Motor neuron (in vitro differentiated cells): ENCODE results near the gene DCAF7. TPM values are rescaled to one million over a fixed set of nuclear protein-coding genes. Genes with fewer than 3 reads are reported as not detected.

Experiments used
- ATAC-seq, 8 experiments: fragments of 200-7000 bp; cut with Tn5 transposase; replicated peaks in 6 of 8; 2 replicates each; pipeline ENCODE4 v1.8.0; 2021; ENCODE audit warnings: mild to moderate bottlenecking in 8 of 8, moderate library complexity in 8 of 8
- H3K27ac ChIP-seq, 2 donors: fragments of 250-450 bp; sonication (Bioruptor Pico); 2 replicates each; pipeline ENCODE4 v1.9.0; 2021; ENCODE audit warnings: antibody characterized with exemption in 2 of 2, mild to moderate bottlenecking in 2 of 2, moderate library complexity in 1 of 2
- H3K4me1 ChIP-seq, 2 donors: fragments of 250-450 bp; sonication (Bioruptor Pico); replicated peaks in 1 of 2; 2 replicates each; pipeline ENCODE4 v1.6.1; 2021; ENCODE audit warnings: antibody characterized with exemption in 2 of 2, mild to moderate bottlenecking in 2 of 2, moderate library complexity in 1 of 2
- H3K4me3 ChIP-seq, 5 donors: fragments of 250-450 bp; sonication (Bioruptor Pico); 2 replicates each; pipeline ENCODE4 v1.9.0; 2021; ENCODE audit warnings: antibody characterized with exemption in 5 of 5, mild to moderate bottlenecking in 5 of 5, moderate library complexity in 4 of 5
- WGBS, 10 experiments: fragments of 450-650 bp; shearing (Covaris generic); methylation state at CpG; one replicate each; pipeline ENCODE4 v1.0.0; 2022; 5-methylcytosine and 5-hydroxymethylcytosine counted together
- in situ Hi-C, 9 experiments: fragments of 400-800 bp; cut with MboI; loops; one replicate each; pipeline ENCODE4 v1.15.0; 2021; ENCODE audit warnings: low sequenced_read_pairs in 9 of 9, low pct_unique_long_range_greater_than_20kb in 2 of 9; ENCODE audit not compliant: unreplicated experiment in 9 of 9
- total RNA-seq, 8 experiments: library from RNA; unstranded; fragments of 300-600 nt; gene quantifications; 2 replicates each; pipeline versions ENCODE4 v1.2.3 to v1.2.4, GENCODE V29; 2022

The DCAF7 gene
- total RNA-seq, 8 experiments from 2014 or later, result 31.5 to 79.4 (median 61.1) TPM

GRCh38 chr17:63592797-63593196 lies 42.5 kb downstream of the DCAF7 start:
- Histone ChIP-seq H3K4me3 (no peak overlapping the region), H3K27ac (no peak overlapping the region), H3K4me1 (no peaks in the 10 kb centered on the region)
- no peak for ATAC-seq
- in situ Hi-C loops, result loop anchor here in 1 of 9 experiments (10.0 kb wide), 1 partner anchor 168 kb away; no protein-coding TSS in a partner anchor
- 43 to 100% (median 90%) methylated on average over 1 to 3 of the region's 3 CpGs; no CpG with 5 or more reads in 3 of the 10 experiments for WGBS, 10 experiments

DNA sequence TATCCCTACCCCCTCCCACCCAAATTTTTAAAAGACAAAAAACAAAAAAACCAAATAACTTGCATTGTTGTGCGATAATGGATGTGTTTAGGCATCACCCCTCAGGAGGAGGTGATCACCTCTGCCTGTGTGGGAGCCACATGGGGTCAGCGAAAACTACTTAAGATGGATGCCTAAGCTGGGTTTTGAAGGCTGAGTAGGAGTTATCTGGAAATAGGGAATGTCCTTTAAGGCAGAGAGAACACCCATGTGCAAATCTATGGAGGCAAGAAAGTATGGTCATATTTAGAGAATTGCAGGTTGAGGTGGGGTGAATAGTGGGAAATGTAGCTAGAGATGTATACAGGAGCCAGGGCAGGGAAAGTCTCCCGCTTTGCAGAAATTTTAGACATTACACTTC lies 44.9 kb downstream of the DCAF7 start:
- H3K4me1 ChIP-seq, result peaks cover 0 to 1% of the 10 kb centered on the region in 2 donors
- no peak overlapping the region for H3K4me3 ChIP-seq
- no peak overlapping the region for H3K27ac ChIP-seq
- 87 to 100% (median 100%) methylated on average over 1 to 3 of the region's 3 CpGs for WGBS, 10 experiments
- in situ Hi-C loops, result loop anchor here in 1 of 9 experiments (10.0 kb wide), 1 partner anchor 170 kb away; no protein-coding TSS in a partner anchor
- ATAC-seq, result no peak

GRCh38 chr17:63596856-63597586 lies 46.7 kb downstream of the DCAF7 start:
- in situ Hi-C loops, result loop anchor here in 1 of 9 experiments (10.0 kb wide), 1 partner anchor 172 kb away; no protein-coding TSS in a partner anchor
- ATAC-seq, result no peak
- Histone ChIP-seq H3K4me3 (no peak overlapping the region), H3K27ac (no peak overlapping the region), H3K4me1 (peaks cover 5 to 11% of the 10 kb centered on the region in 2 donors)
- WGBS, 10 experiments, result 33 to 100% (median 80%) methylated on average over 1 to 5 of the region's 6 CpGs; no CpG with 5 or more reads in 1 of the 10 experiments

DNA sequence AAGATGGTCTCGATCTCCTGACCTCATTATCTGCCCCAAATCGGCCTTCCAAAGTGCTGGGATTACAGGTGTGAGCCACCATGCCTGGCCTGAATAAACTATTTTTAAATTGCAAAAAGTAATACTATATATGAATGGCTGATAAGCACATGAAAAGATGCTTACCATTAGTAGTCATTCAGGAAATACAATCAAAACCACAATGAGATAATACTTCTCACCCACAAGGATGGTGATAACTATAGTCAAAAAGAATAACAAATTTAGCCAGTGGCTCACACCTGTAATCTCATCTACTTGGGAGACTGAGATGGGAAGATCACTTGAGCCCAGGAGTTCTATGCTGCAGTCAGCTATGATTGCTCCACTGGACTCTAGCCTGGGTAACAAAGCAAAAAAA lies 48.0 kb downstream of the DCAF7 start:
- in situ Hi-C loops, result loop anchor here in 1 of 9 experiments (10.0 kb wide), 1 partner anchor 173 kb away; no protein-coding TSS in a partner anchor
- 66 to 100% (median 81%) methylated on average over 1 to 2 of the region's 2 CpGs; no CpG with 5 or more reads in 4 of the 10 experiments for WGBS, 10 experiments
- H3K4me3 ChIP-seq, result no peak overlapping the region
- H3K27ac ChIP-seq, result no peak overlapping the region
- ATAC-seq, result no peak
- peaks cover 5 to 12% of the 10 kb centered on the region in 2 donors for H3K4me1 ChIP-seq

DNA sequence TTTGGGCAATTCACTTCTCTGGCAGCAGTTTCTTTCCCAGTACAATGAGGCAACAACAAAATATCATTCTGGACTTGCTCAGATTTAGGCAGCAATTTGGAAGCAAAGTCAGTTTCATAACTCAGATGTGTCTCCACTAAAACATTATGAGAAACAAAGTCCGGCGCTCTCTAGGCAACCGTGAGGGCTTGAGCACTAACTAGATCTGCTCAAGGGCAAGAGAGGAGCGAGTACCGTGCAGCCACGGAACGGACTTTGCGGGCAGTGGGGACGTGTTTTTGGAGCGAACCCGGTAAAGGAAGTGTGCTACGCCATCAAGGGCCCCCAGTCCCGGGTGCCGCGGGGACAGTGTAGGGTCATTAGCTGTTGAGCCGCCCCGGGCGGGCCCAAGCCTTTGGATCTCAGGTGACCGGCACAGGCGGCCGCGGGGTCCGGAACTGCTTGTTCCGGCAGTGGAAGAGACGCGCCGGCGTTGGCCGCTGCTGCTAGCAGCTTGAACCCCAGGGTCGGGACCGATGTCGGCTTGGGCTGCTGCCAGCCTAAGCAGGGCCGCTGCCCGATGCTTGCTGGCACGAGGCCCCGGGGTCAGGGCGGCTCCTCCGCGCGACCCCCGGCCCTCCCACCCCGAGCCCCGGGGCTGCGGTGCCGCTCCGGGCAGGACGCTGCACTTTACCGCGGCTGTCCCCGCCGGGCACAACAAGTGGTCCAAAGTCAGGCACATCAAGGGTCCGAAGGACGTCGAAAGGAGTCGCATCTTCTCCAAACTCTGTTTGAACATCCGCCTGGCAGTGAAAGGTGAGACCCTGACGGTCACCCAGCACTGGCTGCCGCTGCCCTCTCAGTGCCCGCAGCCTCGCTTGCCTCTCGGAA lies 50.5 kb downstream of the DCAF7 start, which contains the start of gene TACO1:
TSS of gene TACO1 (plus strand) at position 327 of the 870 bp plus-strand sequence. CDS start at position 516, 189 bp downstream.
- 0 to 2% (median 1%) methylated on average over 3 to 21 of the region's 61 CpGs; no CpG with 5 or more reads in 5 of the 10 experiments for WGBS, 10 experiments
- in situ Hi-C loops, result loop anchor here in 5 of 9 experiments (10.0 to 25.0 kb wide), 2 partner anchors 164 to 176 kb away; partner anchors contain the start of gene CYB561 (in 4 of the 5)
- Histone ChIP-seq H3K27ac (peak within 1 kb of the TSS in 1 of 2 donors; percentile 75), H3K4me3 (peak within 1 kb of the TSS; percentile 87 to 100 (median 98)), H3K4me1 (peaks cover 5 to 12% of the 10 kb centered on the region in 2 donors)
- peak; percentile 96 to 99 (median 99) for ATAC-seq

GRCh38 chr17:63601439-63602371 lies 51.4 kb downstream of the DCAF7 start:
- no peak for ATAC-seq
- in situ Hi-C loops, result loop anchor here in 5 of 9 experiments (10.0 to 25.0 kb wide), 2 partner anchors 164 to 177 kb away; partner anchors contain the start of gene CYB561 (in 4 of the 5)
- WGBS, 10 experiments, result 40 to 100% (median 79%) methylated on average over 1 to 7 of the region's 9 CpGs
- H3K27ac ChIP-seq, result peak overlapping the region in 1 of 2 donors; percentile 75
- H3K4me3 ChIP-seq, result peak overlapping the region; percentile 87 to 100 (median 98)
- peaks cover 5 to 12% of the 10 kb centered on the region in 2 donors for H3K4me1 ChIP-seq

DNA sequence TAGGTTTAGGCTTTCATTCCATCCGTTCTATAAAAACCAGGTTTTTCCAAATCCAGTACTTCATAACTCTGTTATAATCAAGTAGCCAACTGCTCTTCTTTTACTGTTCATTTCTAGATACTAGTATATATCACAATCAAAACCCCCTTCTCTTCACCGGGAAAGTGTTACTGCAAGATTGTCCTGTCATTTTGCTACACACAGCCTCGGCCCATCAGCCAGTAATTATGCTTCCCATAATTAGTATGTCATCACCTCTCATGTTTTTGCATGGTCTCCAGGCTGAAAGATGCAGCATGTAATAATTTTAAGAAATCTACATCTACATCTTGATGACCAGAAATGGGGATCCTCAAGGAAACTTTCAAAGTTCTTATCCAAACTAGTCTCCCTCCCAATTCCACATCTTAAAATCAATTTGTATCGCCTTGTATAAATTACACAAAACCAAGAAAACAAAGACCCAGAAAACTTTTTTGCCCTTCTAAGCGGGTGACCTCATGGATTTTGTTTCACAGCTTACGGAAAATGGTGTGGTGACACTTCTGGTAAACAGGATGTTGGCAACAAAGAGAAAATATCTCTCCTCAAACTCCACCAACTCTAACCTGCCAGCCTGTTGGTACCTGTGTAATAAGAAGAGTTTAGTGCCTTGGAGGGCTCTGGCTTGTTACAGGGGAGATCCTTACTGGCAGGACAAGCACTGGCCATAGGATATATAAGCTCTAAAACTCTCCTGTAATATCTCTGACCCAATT lies 59.7 kb downstream of the DCAF7 start:
- H3K4me1 ChIP-seq, result no peaks in the 10 kb centered on the region
- H3K4me3 ChIP-seq, result no peak overlapping the region
- WGBS, 10 experiments, result 50 to 100% (median 80%) methylated on average over 1 to 5 of the region's 6 CpGs; no CpG with 5 or more reads in 1 of the 10 experiments
- no peak overlapping the region for H3K27ac ChIP-seq
- in situ Hi-C loops, result loop anchor here in 7 of 9 experiments (10.0 to 25.0 kb wide), 3 partner anchors 173 to 185 kb away; partner anchors contain the start of gene CYB561 (in 4 of the 7)
- no peak for ATAC-seq

DNA sequence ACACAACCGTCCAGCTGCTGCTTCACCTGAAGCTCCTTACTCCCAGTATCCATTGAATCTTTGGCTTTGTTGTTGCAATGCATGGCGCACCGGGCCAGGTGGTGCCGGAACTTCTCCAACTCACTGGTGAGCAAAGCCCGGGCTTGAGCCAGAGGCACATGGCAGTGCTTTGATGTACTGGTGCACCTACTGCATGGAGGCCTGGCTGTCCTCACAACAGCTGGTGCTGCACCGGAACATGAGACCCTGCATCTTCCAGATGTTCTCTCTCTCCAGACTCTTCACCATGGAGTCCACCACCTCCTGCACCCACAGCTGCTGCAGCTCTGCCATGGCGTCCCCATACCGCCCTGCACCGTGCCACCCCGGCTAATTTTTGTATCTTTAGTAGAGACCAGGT lies 60.6 kb downstream of the DCAF7 start:
- ATAC-seq, result no peak
- 93 to 100% (median 95%) methylated on average over 2 to 9 of the region's 10 CpGs; no CpG with 5 or more reads in 4 of the 10 experiments for WGBS, 10 experiments
- H3K27ac ChIP-seq, result no peak overlapping the region
- no peaks in the 10 kb centered on the region for H3K4me1 ChIP-seq
- in situ Hi-C loops, result loop anchor here in 6 of 9 experiments (10.0 to 25.0 kb wide), 3 partner anchors 174 to 186 kb away; partner anchors contain the start of gene CYB561 (in 4 of the 6)
- H3K4me3 ChIP-seq, result no peak overlapping the region

- no peak overlapping the region for H3K27ac ChIP-seq
- no peak overlapping the region for H3K4me3 ChIP-seq
- in situ Hi-C loops, result loop anchor here in 6 of 9 experiments (10.0 to 25.0 kb wide), 3 partner anchors 174 to 187 kb away; partner anchors contain the start of gene CYB561 (in 4 of the 6)
- WGBS, 10 experiments, result 57 to 100% (median 77%) methylated on average over 1 to 3 of the region's 3 CpGs; no CpG with 5 or more reads in 1 of the 10 experiments
- no peaks in the 10 kb centered on the region for H3K4me1 ChIP-seq
- no peak for ATAC-seq
Observed at GRCh38 chr17:63611354-63611753, 61.1 kb downstream of the DCAF7 start.

DNA sequence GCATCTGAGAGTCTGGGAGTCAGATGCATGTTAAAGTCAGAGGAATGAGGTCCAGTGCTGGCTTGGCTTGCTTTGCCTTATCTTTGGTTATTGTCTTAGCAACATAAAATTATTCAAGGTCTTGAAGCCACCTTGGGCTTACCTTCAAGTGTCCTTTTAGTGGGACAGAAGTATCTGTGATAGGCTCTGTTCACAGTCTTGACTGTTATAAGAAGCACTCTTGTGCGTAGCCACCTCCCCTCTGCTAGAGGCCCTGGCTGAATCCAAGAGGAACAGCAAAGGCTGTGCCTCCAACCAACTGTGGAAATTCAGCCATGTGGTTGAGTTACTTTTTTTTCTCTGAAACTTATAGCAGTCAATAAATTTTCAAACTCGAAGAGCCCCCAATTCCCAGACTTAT lies 63.4 kb downstream of the DCAF7 start:
- Histone ChIP-seq H3K4me1 (no peaks in the 10 kb centered on the region), H3K4me3 (no peak overlapping the region), H3K27ac (no peak overlapping the region)
- in situ Hi-C loops, result loop anchor here in 6 of 9 experiments (10.0 to 25.0 kb wide), 3 partner anchors 176 to 189 kb away; partner anchors contain the start of gene CYB561 (in 4 of the 6)
- WGBS, 10 experiments, result 0 to 100% (median 82%) methylated on average over 1 to 2 of the region's 2 CpGs; no CpG with 5 or more reads in 2 of the 10 experiments
- ATAC-seq, result no peak

DNA sequence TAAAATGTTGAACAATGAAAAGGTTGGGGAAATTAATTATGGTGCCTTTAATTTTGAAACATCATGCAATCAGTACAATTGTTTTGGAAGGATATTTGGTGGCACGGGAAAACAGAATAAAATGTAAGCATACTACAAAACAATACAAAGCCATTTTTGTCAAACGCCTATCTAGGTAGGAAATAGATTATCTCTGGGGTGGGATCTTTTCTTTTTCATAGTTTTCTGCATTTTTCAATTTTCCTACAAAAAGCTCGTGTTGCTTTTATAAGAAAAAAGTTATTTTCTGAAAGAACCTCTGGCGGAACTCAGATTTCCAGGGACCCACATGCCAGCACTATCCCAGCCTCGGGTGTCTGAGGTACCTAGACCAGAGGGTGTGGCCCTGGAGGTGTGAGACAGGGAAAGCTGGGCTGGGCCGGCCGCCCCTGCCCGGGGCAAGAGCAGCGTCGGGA lies 71.0 kb downstream of the DCAF7 start:
- H3K27ac ChIP-seq, result peak overlapping the region; percentile 50 to 58
- 8 to 78% (median 33%) methylated on average over 1 to 7 of the region's 10 CpGs; no CpG with 5 or more reads in 1 of the 10 experiments for WGBS, 10 experiments
- in situ Hi-C loops, result loop anchor here in 4 of 9 experiments (25.0 kb wide), 1 partner anchor 184 kb away; the partner anchor contains the start of gene CYB561 (in 4 of the 4)
- H3K4me3 ChIP-seq, result peak overlapping the region; percentile 57 to 81 (median 62)
- peaks cover 3 to 11% of the 10 kb centered on the region in 2 donors for H3K4me1 ChIP-seq
- no peak for ATAC-seq
